Progenitor cell of endocrine pancreas (in vitro differentiated cells): Measurements from ENCODE around the gene CBR3. TPM values are rescaled to one million over a fixed set of nuclear protein-coding genes. Genes with fewer than 3 reads are reported as not detected.
"Not testable (repeated sequence)": the region's sequence is repeated elsewhere in the genome, so short reads cannot be mapped to it uniquely, and the experiment has no call there.

ENCODE experiments used
- DNase-seq: peaks from one replicate; pipeline ENCODE4 v3.0.0; 2021; ENCODE audit warnings: low spot score; ENCODE audit not compliant: unreplicated experiment
- H3K27ac Mint-ChIP-seq: 2 replicates; pipeline ENCODE4 v1.8.0; 2021; ENCODE audit warnings: mild to moderate bottlenecking, moderate library complexity, mixed read lengths
- H3K27me3 Mint-ChIP-seq: 2 replicates; pipeline ENCODE4 v1.8.0; 2021; ENCODE audit warnings: mixed read lengths
- H3K36me3 Mint-ChIP-seq: 2 replicates; pipeline ENCODE4 v1.8.0; 2022; ENCODE audit warnings: mixed read lengths; ENCODE audit not compliant: insufficient read depth
- H3K4me1 Mint-ChIP-seq: 2 replicates; pipeline ENCODE4 v1.8.0; 2021; ENCODE audit warnings: low read depth, mixed read lengths
- H3K4me3 Mint-ChIP-seq: 2 replicates; pipeline ENCODE4 v1.8.0; 2021; ENCODE audit warnings: low read depth, mild to moderate bottlenecking, moderate library complexity, mixed read lengths
- H3K9me3 Mint-ChIP-seq: 2 replicates; pipeline ENCODE4 v1.8.0; 2021; ENCODE audit warnings: low read depth, mixed read lengths
- CTCF ChIP-seq: fragments of 200-600 bp; sonication (generic); IDR thresholded peaks from one replicate; pipeline ENCODE4 v1.5.0; 2021; ENCODE audit warnings: antibody characterized with exemption, mild to moderate bottlenecking; ENCODE audit not compliant: unreplicated experiment
- total RNA-seq: library from RNA; stranded (reverse); gene quantifications from 2 replicates; pipeline ENCODE4 v1.2.1, GENCODE V29; 2021

The CBR3 gene
- total RNA-seq, 1 donor from 2014 or later = not detected

GRCh38 chr21:36126621-36127110 lies 8.2 kb upstream of the CBR3 start:
- no peak overlapping the region for H3K4me3 Mint-ChIP-seq
- no peaks in the 10 kb centered on the region for H3K9me3 Mint-ChIP-seq
- no peak overlapping the region for H3K27ac Mint-ChIP-seq
- no peak for DNase-seq
- H3K27me3 Mint-ChIP-seq = peaks cover 22% of the 10 kb centered on the region
- H3K36me3 Mint-ChIP-seq = no peaks in the 10 kb centered on the region
- no peak for TF ChIP-seq CTCF
- H3K4me1 Mint-ChIP-seq = peaks cover 10% of the 10 kb centered on the region

GRCh38 chr21:36127250-36127904 lies 7.5 kb upstream of the CBR3 start:
- Mint-ChIP-seq H3K27me3 (peaks cover 28% of the 10 kb centered on the region), H3K4me3 (no peak overlapping the region), H3K9me3 (no peaks in the 10 kb centered on the region), H3K36me3 (no peaks in the 10 kb centered on the region), H3K4me1 (peaks cover 10% of the 10 kb centered on the region), H3K27ac (no peak overlapping the region)
- no peak for TF ChIP-seq CTCF
- no peak for DNase-seq

GRCh38 chr21:36127977-36128376 lies 6.9 kb upstream of the CBR3 start:
- Mint-ChIP-seq H3K27ac (no peak overlapping the region), H3K4me3 (no peak overlapping the region), H3K36me3 (no peaks in the 10 kb centered on the region), H3K27me3 (peaks cover 34% of the 10 kb centered on the region), H3K9me3 (no peaks in the 10 kb centered on the region), H3K4me1 (peaks cover 10% of the 10 kb centered on the region)
- TF ChIP-seq CTCF = no peak
- no peak for DNase-seq

- Mint-ChIP-seq H3K4me1 (peaks cover 12% of the 10 kb centered on the region), H3K36me3 (no peaks in the 10 kb centered on the region), H3K27ac (no peak overlapping the region), H3K27me3 (peaks cover 40% of the 10 kb centered on the region), H3K4me3 (peak overlapping the region; percentile 59), H3K9me3 (no peaks in the 10 kb centered on the region)
- TF ChIP-seq CTCF = no peak
- no peak for DNase-seq
Measured at GRCh38 chr21:36129219-36129618, 5.7 kb upstream of the CBR3 start.

- H3K9me3 Mint-ChIP-seq, H3K36me3 Mint-ChIP-seq, DNase-seq: not testable (repeated sequence)
- peak overlapping the region; percentile 52 for H3K27ac Mint-ChIP-seq
- H3K4me1 Mint-ChIP-seq = peaks cover 14% of the 10 kb centered on the region
- peaks cover 46% of the 10 kb centered on the region for H3K27me3 Mint-ChIP-seq
- H3K4me3 Mint-ChIP-seq = peak overlapping the region; percentile 78
Measured at GRCh38 chr21:36130414-36130762, 4.5 kb upstream of the CBR3 start.

GRCh38 chr21:36130839-36131238 lies 4.0 kb upstream of the CBR3 start:
- peak overlapping the region; percentile 78 for H3K4me3 Mint-ChIP-seq
- H3K27me3 Mint-ChIP-seq = peaks cover 49% of the 10 kb centered on the region
- H3K9me3 Mint-ChIP-seq, DNase-seq, H3K36me3 Mint-ChIP-seq, H3K27ac Mint-ChIP-seq: not testable (repeated sequence)
- H3K4me1 Mint-ChIP-seq = peaks cover 17% of the 10 kb centered on the region
